PC-3 (cell line): ENCODE data around the gene ETV2. TPM values are rescaled to one million over a fixed set of nuclear protein-coding genes. Genes with fewer than 3 reads are reported as not detected.
A peak's percentile ranks its signal among the peaks of the same experiment; 100 is the strongest.

Source experiments
- ATAC-seq: fragments of 200-7000 bp; cut with Tn5 transposase; 2 replicates; pipeline ENCODE4 v1.9.1; 2020; ENCODE audit warnings: mild to moderate bottlenecking, moderate library complexity
- BruUV-seq: library from RNA; stranded (reverse); fragments of 400-500 nt; replicated peaks from 2 replicates; lab custom pipeline; 2021; lab: Mats Ljungman, UMichigan
- CTCF ChIA-PET: fragments of 300-600 bp; sonication (Branson Sonifier 250); formaldehyde crosslinking; loops from one replicate; lab custom pipeline; 2022; ENCODE audit warnings: antibody characterized with exemption; lab: Charles Lee
- POLR2A ChIA-PET: fragments of 300-600 bp; sonication (Branson Sonifier 250); formaldehyde crosslinking; loops from one replicate; lab custom pipeline; 2022; ENCODE audit warnings: antibody characterized with exemption; ENCODE audit not compliant: unreplicated experiment; lab: Charles Lee
- DNase-seq: peaks from one replicate; pipeline ENCODE4 v3.0.0-alpha.2; 2015
- H2AFZ ChIP-seq: fragments of 300-600 bp; sonication (generic); 2 replicates; pipeline ENCODE4 v1.6.0; 2016; ENCODE audit warnings: antibody characterized with exemption, low read length
- H3F3A ChIP-seq: fragments of 300-600 bp; sonication (generic); one replicate; pipeline ENCODE4 v1.6.0; 2017; ENCODE audit warnings: antibody characterized with exemption, low read length, control low read depth, mild to moderate bottlenecking; ENCODE audit not compliant: unreplicated experiment
- H3K27ac ChIP-seq: fragments of 300-600 bp; sonication (generic); 2 replicates; pipeline ENCODE4 v1.5.1; 2016; ENCODE audit warnings: mild to moderate bottlenecking, low read length
- H3K27me3 ChIP-seq: fragments of 300-600 bp; sonication (generic); 2 replicates; pipeline ENCODE4 v1.6.1; 2016; ENCODE audit warnings: low read length, mixed read lengths
- H3K36me3 ChIP-seq: fragments of 300-600 bp; sonication (generic); 2 replicates; pipeline ENCODE4 v1.6.1; 2016; ENCODE audit warnings: low read depth, mixed run types, low read length, mixed read lengths
- H3K4me1 ChIP-seq: fragments of 300-600 bp; sonication (generic); 2 replicates; pipeline ENCODE4 v1.5.1; 2016; ENCODE audit warnings: low read length; ENCODE audit not compliant: insufficient read depth
- H3K4me2 ChIP-seq: fragments of 300-600 bp; sonication (generic); 2 replicates; pipeline ENCODE4 v1.6.0; 2016; ENCODE audit warnings: low read length
- H3K4me3 ChIP-seq: fragments of 300-600 bp; sonication (generic); 2 replicates; pipeline ENCODE4 v1.5.1; 2016; ENCODE audit warnings: mild to moderate bottlenecking, low read length, mixed read lengths
- H3K79me2 ChIP-seq: fragments of 300-600 bp; sonication (generic); 2 replicates; pipeline ENCODE4 v1.6.1; 2017; ENCODE audit warnings: low read length, mixed read lengths
- H3K9ac ChIP-seq: fragments of 300-600 bp; sonication (generic); 2 replicates; pipeline ENCODE4 v1.6.0; 2016; ENCODE audit warnings: mild to moderate bottlenecking, low read length
- H3K9me2 ChIP-seq: fragments of 300-600 bp; sonication (generic); replicated peaks from 2 replicates; pipeline ENCODE4 v1.6.1; 2016; ENCODE audit warnings: mixed run types, low read length, mixed read lengths
- H3K9me3 ChIP-seq: fragments of 300-600 bp; sonication (generic); 2 replicates; pipeline ENCODE4 v1.6.1; 2016; ENCODE audit warnings: low read length, mixed read lengths
- H4K20me1 ChIP-seq: fragments of 300-600 bp; sonication (generic); 2 replicates; pipeline ENCODE4 v1.6.1; 2016; ENCODE audit warnings: low read length, mixed read lengths
- CTCF ChIP-seq: fragments of 300-600 bp; sonication (generic); conservative IDR thresholded peaks from 2 replicates; pipeline ENCODE4 v1.5.1; 2017; ENCODE audit warnings: antibody characterized with exemption, low read depth, mild to moderate bottlenecking, low read length
- EZH2 ChIP-seq: fragments of 300-600 bp; sonication (generic); IDR thresholded peaks from one replicate; pipeline ENCODE4 v1.6.1; 2017; ENCODE audit warnings: antibody characterized with exemption, mild to moderate bottlenecking, low read length; ENCODE audit not compliant: unreplicated experiment
- EZH2phosphoT487 ChIP-seq: fragments of 300-600 bp; sonication (generic); IDR thresholded peaks from 2 replicates; pipeline ENCODE4 v1.6.1; 2018; ENCODE audit warnings: mild to moderate bottlenecking, antibody characterized with exemption, low read length, borderline replicate concordance
- intact Hi-C: fragments of 100-400 bp; cut with micrococcal nuclease; formaldehyde crosslinking; loops from 2 replicates; pipeline ENCODE4 v1.9.0; 2023
- total RNA-seq: library from RNA; depleted of rRNA; stranded (reverse); fragments of >200 nt; gene quantifications from 2 replicates; pipeline ENCODE4 v1.2.3, GENCODE V29; 2014

Gene ETV2
- total RNA-seq, 1 experiment from 2014 or later: 0.36 TPM

GRCh38 chr19:35628264-35628564, 13.3 kb upstream of the ETV2 start:
- intact Hi-C loops: no loop called here
- POLR2A ChIA-PET: no interaction called here
- H3K4me1 ChIP-seq: peaks cover 4% of the 10 kb centered on the region; the same call in 1 of the 2 replicates
- peaks cover 10% of the 10 kb centered on the region for H3K79me2 ChIP-seq
- peak overlapping the region; percentile 81 for H3K9ac ChIP-seq
- no peaks in the 10 kb centered on the region for H3F3A ChIP-seq
- no peaks in the 10 kb centered on the region for H3K27me3 ChIP-seq
- H3K4me2 ChIP-seq: peak overlapping the region; percentile 95
- CTCF ChIA-PET: no interaction called here
- BruUV-seq: TSS peak; percentile 99
- TF ChIP-seq EZH2phosphoT487: no peak
- H3K27ac ChIP-seq: peak overlapping the region; percentile 58
- H2AFZ ChIP-seq: peak overlapping the region; percentile 86
- no peaks in the 10 kb centered on the region for H3K9me3 ChIP-seq
- peak overlapping the region; percentile 98 for H3K4me3 ChIP-seq
- no peak for ATAC-seq
- H3K9me2 ChIP-seq: no peaks in the 10 kb centered on the region
- DNase-seq: no peak
- no peaks in the 10 kb centered on the region for H4K20me1 ChIP-seq
- peaks cover 6% of the 10 kb centered on the region; the same call in 1 of the 2 replicates for H3K36me3 ChIP-seq

GRCh38 chr19:35628565-35629331, 12.8 kb upstream of the ETV2 start, which contains the start of gene RBM42:
Gene RBM42 (plus strand): TSS chr19:35629036. CDS start chr19:35629154, 118 bp downstream.
- H3K27ac ChIP-seq: peak within 1 kb of the TSS; percentile 58
- peaks cover 6% of the 10 kb centered on the region; the same call in 1 of the 2 replicates for H3K36me3 ChIP-seq
- no peaks in the 10 kb centered on the region for H3K9me3 ChIP-seq
- DNase-seq (peak; percentile 97), ATAC-seq (peak; percentile 100)
- intact Hi-C loops: no loop called here
- peaks cover 10% of the 10 kb centered on the region for H3K79me2 ChIP-seq
- POLR2A ChIA-PET: no interaction called here
- no TSS peak for BruUV-seq
- peak within 1 kb of the TSS; percentile 96 for H3K4me2 ChIP-seq
- peak within 1 kb of the TSS; percentile 96 for H3K9ac ChIP-seq
- H3K4me1 ChIP-seq: peaks cover 4% of the 10 kb centered on the region; the same call in 1 of the 2 replicates
- no peak for TF ChIP-seq EZH2
- TF ChIP-seq CTCF: no peak
- TF ChIP-seq EZH2phosphoT487: no peak
- CTCF ChIA-PET: no interaction called here
- no peaks in the 10 kb centered on the region for H3K9me2 ChIP-seq
- H3K4me3 ChIP-seq: peak within 1 kb of the TSS; percentile 98
- H4K20me1 ChIP-seq: no peaks in the 10 kb centered on the region
- H3K27me3 ChIP-seq: no peaks in the 10 kb centered on the region
- H3F3A ChIP-seq: no peaks in the 10 kb centered on the region
- H2AFZ ChIP-seq: peak within 1 kb of the TSS; percentile 95

GRCh38 chr19:35629332-35629633, 12.3 kb upstream of the ETV2 start:
- CTCF ChIA-PET: no interaction called here
- TSS peak; percentile 78 for BruUV-seq

More at GRCh38 chr19:35629332-35629633, 12.3 kb upstream of the ETV2 start:
- H3K36me3 ChIP-seq: peaks cover 6% of the 10 kb centered on the region; the same call in 1 of the 2 replicates
- POLR2A ChIA-PET: no interaction called here
- H3K27ac ChIP-seq: peak overlapping the region; percentile 31; the same call in 1 of the 2 replicates
- no peak for TF ChIP-seq EZH2
- TF ChIP-seq EZH2phosphoT487: no peak
- no peak for TF ChIP-seq CTCF
- H3K27me3 ChIP-seq: no peaks in the 10 kb centered on the region
- ATAC-seq (no peak), DNase-seq (no peak)
- no peaks in the 10 kb centered on the region for H3F3A ChIP-seq
- peak overlapping the region; percentile 95 for H2AFZ ChIP-seq
- peak overlapping the region; percentile 96 for H3K4me2 ChIP-seq
- no peaks in the 10 kb centered on the region for H4K20me1 ChIP-seq
- H3K79me2 ChIP-seq: peaks cover 10% of the 10 kb centered on the region
- H3K9me3 ChIP-seq: no peaks in the 10 kb centered on the region
- H3K4me3 ChIP-seq: peak overlapping the region; percentile 98
- no peaks in the 10 kb centered on the region for H3K9me2 ChIP-seq
- intact Hi-C loops: no loop called here
- peak overlapping the region; percentile 96 for H3K9ac ChIP-seq
- H3K4me1 ChIP-seq: peaks cover 4% of the 10 kb centered on the region; the same call in 1 of the 2 replicates
